IMR-90 (cell line): ENCODE measurements around the gene KRT35.

Experiments
- CEBPB ChIP-seq: IDR thresholded peaks from 2 replicates; pipeline ENCODE4 v1.6.1; 2012; ENCODE audit warnings: low read depth, low read length, improper control_type of control experiment
- MAFK ChIP-seq: IDR thresholded peaks from 2 replicates; pipeline ENCODE4 v1.6.1; 2012; ENCODE audit warnings: low read depth, low read length, improper control_type of control experiment
- MXI1 ChIP-seq: IDR thresholded peaks from 2 replicates; pipeline ENCODE4 v1.6.1; 2012; ENCODE audit warnings: low read depth, mild to moderate bottlenecking, low read length, moderate library complexity, borderline replicate concordance
- NFE2L2 ChIP-seq: fragments of 150-350 bp; IDR thresholded peaks from 2 replicates; pipeline ENCODE4 v1.6.1; 2016; ENCODE audit warnings: low read depth, mild to moderate bottlenecking, low read length
- POLR2A ChIP-seq: IDR thresholded peaks from 2 replicates; pipeline ENCODE4 v1.6.1; 2012; ENCODE audit warnings: mild to moderate bottlenecking, low read depth, low read length
- RAD21 ChIP-seq: IDR thresholded peaks from 2 replicates; pipeline ENCODE4 v1.6.1; 2012; ENCODE audit warnings: low read length, improper control_type of control experiment
- RFX5 ChIP-seq: IDR thresholded peaks from 2 replicates; pipeline ENCODE4 v1.8.0; 2012; ENCODE audit warnings: low read depth, mild to moderate bottlenecking, low read length, moderate library complexity
- SMC3 ChIP-seq: fragments of 150-350 bp; IDR thresholded peaks from 2 replicates; pipeline ENCODE4 v1.6.1; 2016; ENCODE audit warnings: low read depth, mild to moderate bottlenecking, antibody characterized with exemption, low read length, moderate library complexity
- TF ChIP-seq, protein P1 (sequence below): conservative IDR thresholded peaks from 2 replicates; pipeline ENCODE4 v1.5.1; 2012; ENCODE audit warnings: mild to moderate bottlenecking, low read depth, low read length, improper control_type of control experiment
- TF ChIP-seq, protein P2 (sequence below): fragments of 150-350 bp; IDR thresholded peaks from 2 replicates; pipeline ENCODE4 v1.6.1; 2017; ENCODE audit warnings: mild to moderate bottlenecking, antibody characterized with exemption, low read length, low read depth
- TF ChIP-seq, protein P3 (sequence below): fragments of 150-350 bp; IDR thresholded peaks from 2 replicates; pipeline ENCODE4 v1.6.1; 2016; ENCODE audit warnings: low read depth, mild to moderate bottlenecking, low read length, moderate library complexity, borderline replicate concordance

DNA sequence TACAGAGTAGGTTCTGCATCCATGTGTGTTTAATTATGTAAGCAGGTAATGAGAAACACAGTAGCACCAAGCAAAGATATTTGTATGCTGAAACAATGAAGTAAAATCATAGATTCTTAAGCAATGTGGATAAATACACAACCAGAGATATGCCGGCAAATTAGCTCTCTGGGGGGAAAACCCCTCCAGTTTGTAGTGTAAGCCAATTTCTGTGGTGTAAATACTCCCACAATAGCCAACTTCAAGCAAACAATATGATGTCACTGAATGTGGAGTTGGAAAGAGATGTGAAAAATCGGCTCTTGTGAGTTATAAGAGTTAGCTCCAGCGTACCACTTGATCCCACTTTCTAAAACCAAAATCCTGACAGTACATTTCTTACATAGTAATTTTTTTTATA is 36.3 kb downstream of the KRT35 start:
- no peak for TF ChIP-seq RAD21
- TF ChIP-seq NFE2L2, result no peak
- TF ChIP-seq, protein P1, sequence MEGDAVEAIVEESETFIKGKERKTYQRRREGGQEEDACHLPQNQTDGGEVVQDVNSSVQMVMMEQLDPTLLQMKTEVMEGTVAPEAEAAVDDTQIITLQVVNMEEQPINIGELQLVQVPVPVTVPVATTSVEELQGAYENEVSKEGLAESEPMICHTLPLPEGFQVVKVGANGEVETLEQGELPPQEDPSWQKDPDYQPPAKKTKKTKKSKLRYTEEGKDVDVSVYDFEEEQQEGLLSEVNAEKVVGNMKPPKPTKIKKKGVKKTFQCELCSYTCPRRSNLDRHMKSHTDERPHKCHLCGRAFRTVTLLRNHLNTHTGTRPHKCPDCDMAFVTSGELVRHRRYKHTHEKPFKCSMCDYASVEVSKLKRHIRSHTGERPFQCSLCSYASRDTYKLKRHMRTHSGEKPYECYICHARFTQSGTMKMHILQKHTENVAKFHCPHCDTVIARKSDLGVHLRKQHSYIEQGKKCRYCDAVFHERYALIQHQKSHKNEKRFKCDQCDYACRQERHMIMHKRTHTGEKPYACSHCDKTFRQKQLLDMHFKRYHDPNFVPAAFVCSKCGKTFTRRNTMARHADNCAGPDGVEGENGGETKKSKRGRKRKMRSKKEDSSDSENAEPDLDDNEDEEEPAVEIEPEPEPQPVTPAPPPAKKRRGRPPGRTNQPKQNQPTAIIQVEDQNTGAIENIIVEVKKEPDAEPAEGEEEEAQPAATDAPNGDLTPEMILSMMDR, result no peak
- TF ChIP-seq SMC3, result no peak
- no peak for TF ChIP-seq POLR2A
- TF ChIP-seq RFX5, result no peak
- no peak for TF ChIP-seq MXI1
- TF ChIP-seq, protein P2, sequence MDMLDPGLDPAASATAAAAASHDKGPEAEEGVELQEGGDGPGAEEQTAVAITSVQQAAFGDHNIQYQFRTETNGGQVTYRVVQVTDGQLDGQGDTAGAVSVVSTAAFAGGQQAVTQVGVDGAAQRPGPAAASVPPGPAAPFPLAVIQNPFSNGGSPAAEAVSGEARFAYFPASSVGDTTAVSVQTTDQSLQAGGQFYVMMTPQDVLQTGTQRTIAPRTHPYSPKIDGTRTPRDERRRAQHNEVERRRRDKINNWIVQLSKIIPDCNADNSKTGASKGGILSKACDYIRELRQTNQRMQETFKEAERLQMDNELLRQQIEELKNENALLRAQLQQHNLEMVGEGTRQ, result no peak
- TF ChIP-seq, protein P3, sequence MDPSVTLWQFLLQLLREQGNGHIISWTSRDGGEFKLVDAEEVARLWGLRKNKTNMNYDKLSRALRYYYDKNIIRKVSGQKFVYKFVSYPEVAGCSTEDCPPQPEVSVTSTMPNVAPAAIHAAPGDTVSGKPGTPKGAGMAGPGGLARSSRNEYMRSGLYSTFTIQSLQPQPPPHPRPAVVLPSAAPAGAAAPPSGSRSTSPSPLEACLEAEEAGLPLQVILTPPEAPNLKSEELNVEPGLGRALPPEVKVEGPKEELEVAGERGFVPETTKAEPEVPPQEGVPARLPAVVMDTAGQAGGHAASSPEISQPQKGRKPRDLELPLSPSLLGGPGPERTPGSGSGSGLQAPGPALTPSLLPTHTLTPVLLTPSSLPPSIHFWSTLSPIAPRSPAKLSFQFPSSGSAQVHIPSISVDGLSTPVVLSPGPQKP, result no peak
- TF ChIP-seq MAFK, result no peak
- TF ChIP-seq CEBPB, result no peak
